Activated T-helper 2 cell treated with anti-CD3 and anti-CD28 coated beads, Interferon-gamma antibody, Interleukin-2, Interleukin-4, amounts not matched to agents 10 μg/mL and 5 μg/mL and 100 μg/mL, durations not matched to agents 14 hours and 24 hours and 36 hours (primary cell): Measurements from ENCODE around the gene DGCR2. TPM values are rescaled to one million over a fixed set of nuclear protein-coding genes. Genes with fewer than 3 reads are reported as not detected.
"Not testable (repeated sequence)": the region's sequence is repeated elsewhere in the genome, so short reads cannot be mapped to it uniquely, and the experiment has no call there.

Source experiments
- DNase-seq: peaks from one replicate; pipeline ENCODE4 v3.0.0; 2021; ENCODE audit warnings: low spot score
- H3K27ac Mint-ChIP-seq: one replicate; pipeline ENCODE4 v1.8.0; 2021; ENCODE audit warnings: mixed read lengths
- H3K27me3 Mint-ChIP-seq: one replicate; pipeline ENCODE4 v1.8.0; 2021; ENCODE audit warnings: low read depth, mixed read lengths
- H3K36me3 Mint-ChIP-seq: one replicate; pipeline ENCODE4 v1.8.0; 2021; ENCODE audit warnings: low read depth, mixed read lengths
- H3K4me1 Mint-ChIP-seq: one replicate; pipeline ENCODE4 v1.8.0; 2021; ENCODE audit warnings: low read depth, mixed read lengths
- H3K4me3 Mint-ChIP-seq: one replicate; pipeline ENCODE4 v1.8.0; 2021; ENCODE audit warnings: low read depth, mild to moderate bottlenecking, moderate library complexity, mixed read lengths
- H3K9me3 Mint-ChIP-seq: one replicate; pipeline ENCODE4 v1.8.0; 2021; ENCODE audit warnings: mixed read lengths
- intact Hi-C: fragments of 100-400 bp; cut with micrococcal nuclease; formaldehyde crosslinking; loops from one replicate; pipeline ENCODE4 v1.15.1; 2023
- total RNA-seq: library from RNA; stranded (reverse); gene quantifications from 2 replicates; pipeline ENCODE4 v1.2.3, GENCODE V29; 2022

The DGCR2 gene
- total RNA-seq, 1 donor from 2014 or later = 22.5 TPM

DNA sequence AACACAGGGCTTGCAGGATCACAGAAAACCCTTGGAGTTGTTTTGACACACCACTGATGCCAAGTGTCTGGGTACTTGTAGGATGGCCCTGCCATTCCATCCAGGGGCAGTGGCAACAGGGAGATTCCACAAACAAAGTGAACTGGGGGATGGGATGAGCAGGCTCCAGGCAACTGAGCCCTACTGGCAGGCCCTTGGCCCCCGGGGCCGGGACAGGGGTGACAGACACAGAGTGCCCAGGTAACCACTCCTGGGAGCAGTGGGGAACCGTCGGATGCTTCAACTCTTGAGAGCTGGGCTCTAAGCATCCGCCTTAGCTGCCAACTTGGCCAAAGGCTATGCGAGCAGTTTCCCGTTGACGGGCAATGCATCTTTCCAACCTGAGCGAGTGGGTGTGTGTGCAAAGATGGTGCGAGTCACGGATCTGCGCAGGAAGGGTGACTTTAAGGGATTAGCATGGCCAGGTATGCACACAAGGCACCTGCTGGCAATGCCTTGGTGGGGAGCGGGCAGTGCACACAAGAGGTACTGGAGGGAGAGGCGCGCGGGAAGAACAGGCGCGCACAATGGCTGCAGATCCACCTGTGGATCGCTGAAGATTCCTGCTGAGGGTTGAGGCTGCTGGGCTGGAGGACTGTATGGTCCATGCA, 103.1 kb downstream of the DGCR2 start:
- Mint-ChIP-seq H3K9me3 (no peaks in the 10 kb centered on the region), H3K4me1 (peaks cover 3% of the 10 kb centered on the region), H3K4me3 (no peak overlapping the region), H3K36me3 (no peaks in the 10 kb centered on the region), H3K27me3 (peaks cover 5% of the 10 kb centered on the region), H3K27ac (no peak overlapping the region)
- intact Hi-C loops = no loop called here
- no peak for DNase-seq

DNA sequence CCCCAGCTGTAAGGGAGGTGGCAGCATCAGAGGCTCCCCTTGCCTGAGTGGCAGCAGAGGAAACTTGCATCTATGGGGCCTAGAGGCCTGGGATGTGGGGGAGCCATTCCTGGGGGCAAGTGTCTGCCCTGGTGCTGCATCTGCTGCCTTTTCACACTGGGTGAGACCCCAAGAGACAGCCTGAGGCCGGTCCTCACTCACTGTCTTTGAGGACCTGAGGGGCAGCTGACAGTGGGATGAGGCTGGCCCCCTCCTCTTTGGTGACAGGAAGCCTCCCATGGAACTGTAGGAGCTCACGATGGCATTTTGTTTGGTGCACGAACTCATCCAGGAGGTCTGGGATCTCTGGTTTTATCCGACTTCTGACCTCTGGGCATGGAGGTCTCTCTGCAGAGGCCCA, 104.0 kb downstream of the DGCR2 start:
- Mint-ChIP-seq H3K27ac (no peak overlapping the region), H3K4me1 (peaks cover 3% of the 10 kb centered on the region), H3K27me3 (peaks cover 5% of the 10 kb centered on the region), H3K9me3 (no peaks in the 10 kb centered on the region), H3K4me3 (no peak overlapping the region), H3K36me3 (no peaks in the 10 kb centered on the region)
- DNase-seq = no peak
- intact Hi-C loops = no loop called here

DNA sequence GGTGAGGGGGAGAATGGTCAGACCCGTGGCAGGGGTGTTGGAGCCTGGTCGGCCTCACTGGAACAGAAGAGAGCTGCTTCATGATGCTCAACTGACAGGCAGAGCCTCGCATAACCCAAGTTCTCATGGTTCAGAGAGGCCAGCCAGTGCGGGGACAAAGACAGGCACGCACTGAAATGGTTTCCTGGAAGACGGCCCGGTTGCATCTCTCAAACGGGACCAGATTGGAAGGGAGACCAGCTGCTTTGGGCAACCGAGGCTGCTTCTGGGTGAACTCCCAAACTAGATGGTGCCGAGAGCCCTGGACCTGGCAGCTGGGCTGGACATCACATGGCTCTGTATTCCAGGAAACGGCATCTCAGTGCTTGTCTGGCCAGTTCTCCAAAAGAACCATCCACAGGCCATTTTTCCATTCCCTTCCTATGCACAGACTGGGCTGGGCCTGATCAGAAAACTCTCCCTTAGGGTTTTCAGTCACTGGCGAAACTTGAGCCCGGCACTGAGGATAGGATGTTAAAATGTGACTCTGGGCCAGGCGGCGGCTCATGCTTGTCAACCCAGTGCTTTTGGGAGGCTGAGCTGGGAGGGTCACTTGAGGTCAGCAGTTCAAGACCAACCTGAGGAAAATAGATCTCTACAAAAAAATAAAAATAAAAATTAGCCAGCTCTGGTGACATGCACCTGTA, 106.0 kb downstream of the DGCR2 start:
- no peak for DNase-seq
- no peak overlapping the region for H3K27ac Mint-ChIP-seq
- H3K4me3 Mint-ChIP-seq = no peak overlapping the region
- no peaks in the 10 kb centered on the region for H3K36me3 Mint-ChIP-seq
- no peaks in the 10 kb centered on the region for H3K9me3 Mint-ChIP-seq
- peaks cover 11% of the 10 kb centered on the region for H3K27me3 Mint-ChIP-seq
- no peaks in the 10 kb centered on the region for H3K4me1 Mint-ChIP-seq
- intact Hi-C loops = no loop called here

DNA sequence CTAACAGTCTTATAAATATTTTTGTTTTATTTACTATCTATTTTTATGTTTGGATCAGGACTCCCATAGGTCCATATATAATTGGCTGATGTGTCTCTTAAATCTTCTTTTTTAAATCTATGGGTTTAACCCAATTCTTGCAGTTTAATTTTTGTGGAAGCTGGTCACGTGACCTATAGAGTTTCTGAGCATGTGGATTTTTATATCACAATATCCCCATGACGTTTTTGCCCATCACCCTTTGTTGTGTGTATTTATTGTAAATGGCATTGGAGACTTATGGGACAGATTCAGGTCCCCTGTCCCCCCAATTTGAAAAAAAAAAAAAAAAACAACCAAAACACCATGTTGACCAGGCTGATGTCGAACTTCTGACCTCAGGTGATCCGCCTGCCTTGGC, 107.3 kb downstream of the DGCR2 start:
- Mint-ChIP-seq H3K36me3 (no peaks in the 10 kb centered on the region), H3K4me3 (no peak overlapping the region), H3K4me1 (no peaks in the 10 kb centered on the region), H3K27ac (no peak overlapping the region), H3K9me3 (no peaks in the 10 kb centered on the region), H3K27me3 (peaks cover 11% of the 10 kb centered on the region)
- intact Hi-C loops = no loop called here
- no peak for DNase-seq

DNA sequence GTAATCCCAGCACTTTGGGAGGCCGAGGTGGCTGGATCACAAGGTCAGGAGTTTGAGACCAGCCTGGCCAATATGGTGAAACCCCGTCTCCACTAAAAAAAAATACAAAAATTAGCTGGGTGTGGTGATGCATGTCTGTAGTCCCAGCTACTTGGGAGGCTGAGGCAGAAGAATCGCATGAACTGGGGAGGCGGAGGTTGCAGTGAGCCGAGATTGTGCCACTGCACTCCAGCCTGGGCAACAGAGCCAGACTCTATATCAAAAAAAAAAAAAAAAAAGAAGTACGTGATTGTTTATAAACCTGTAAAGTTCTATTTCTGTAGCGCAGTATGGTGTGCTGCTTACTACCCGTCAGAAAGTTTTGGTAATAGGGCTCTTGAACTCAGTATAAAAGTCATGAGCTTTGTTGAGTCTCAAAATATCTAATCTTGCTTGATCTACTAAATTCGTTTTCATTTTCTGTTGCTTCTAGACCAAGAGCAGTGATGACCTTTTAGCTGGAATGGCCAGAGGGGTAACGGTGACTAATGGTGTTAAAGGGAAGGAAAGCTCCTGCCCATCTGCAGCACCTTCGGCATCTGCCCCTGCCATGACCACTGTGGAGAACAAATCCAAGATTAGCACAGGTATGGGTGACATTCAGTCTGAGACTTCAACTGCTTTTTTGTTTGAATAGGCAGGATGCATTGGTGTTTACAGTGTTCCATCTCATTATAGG, 108.2 kb downstream of the DGCR2 start:
- H3K27ac Mint-ChIP-seq, H3K9me3 Mint-ChIP-seq, H3K4me1 Mint-ChIP-seq, H3K36me3 Mint-ChIP-seq, DNase-seq, H3K4me3 Mint-ChIP-seq, intact Hi-C loops: not testable (repeated sequence)
- H3K27me3 Mint-ChIP-seq = peaks cover 11% of the 10 kb centered on the region

DNA sequence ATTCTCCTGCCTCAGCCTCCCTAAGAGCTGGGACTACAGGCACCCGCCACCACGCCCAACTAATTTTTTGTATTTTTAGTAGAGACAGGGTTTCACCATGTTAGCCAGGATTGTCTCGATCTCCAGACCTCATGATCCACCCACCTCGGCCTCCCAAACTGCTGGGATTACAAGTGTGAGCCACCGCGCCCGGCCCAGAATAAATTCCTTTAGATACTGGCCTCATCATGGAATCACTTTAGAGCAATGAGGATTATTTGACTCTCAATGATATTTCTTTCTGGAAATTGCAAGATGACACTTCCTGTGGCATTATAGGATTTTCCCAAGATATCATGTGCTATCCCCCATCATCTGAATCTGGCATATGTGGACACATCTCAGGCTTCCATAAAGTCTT, 108.8 kb downstream of the DGCR2 start:
- intact Hi-C loops, DNase-seq, H3K4me3 Mint-ChIP-seq, H3K36me3 Mint-ChIP-seq, H3K9me3 Mint-ChIP-seq, H3K4me1 Mint-ChIP-seq, H3K27ac Mint-ChIP-seq: not testable (repeated sequence)
- peaks cover 14% of the 10 kb centered on the region for H3K27me3 Mint-ChIP-seq

DNA sequence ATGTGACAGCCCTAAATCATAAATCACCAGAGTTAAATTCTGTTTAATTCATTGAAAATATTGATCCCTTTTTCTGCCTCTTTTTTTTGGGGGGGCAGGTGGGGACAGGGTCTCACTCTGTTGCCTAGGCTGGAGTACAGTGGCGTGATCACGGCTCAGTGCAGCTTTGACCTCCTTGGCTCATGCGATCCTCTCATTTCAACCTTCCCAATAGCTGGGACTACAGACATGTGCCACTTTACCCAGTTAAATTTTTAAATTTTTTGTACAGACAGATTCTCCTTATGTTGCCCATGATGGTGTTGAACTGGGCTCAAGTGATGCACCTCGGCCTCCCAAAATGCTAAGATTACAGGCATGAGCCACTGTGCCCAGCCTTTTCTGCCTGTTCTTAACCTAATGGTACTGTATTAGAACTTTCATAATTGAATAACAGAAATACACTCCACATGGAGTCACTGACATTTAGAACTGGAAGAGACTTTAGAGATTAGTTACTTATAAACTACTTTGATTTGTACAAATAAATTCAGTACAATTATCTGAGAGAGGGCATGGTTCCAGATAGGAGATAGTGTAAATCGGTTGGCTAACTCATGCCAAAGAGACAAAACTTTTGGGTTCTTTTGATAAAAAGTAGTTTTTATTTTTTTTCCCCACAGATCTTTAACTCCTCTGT, 109.8 kb downstream of the DGCR2 start:
- DNase-seq = no peak
- no peaks in the 10 kb centered on the region for H3K4me1 Mint-ChIP-seq
- no peaks in the 10 kb centered on the region for H3K9me3 Mint-ChIP-seq
- no peak overlapping the region for H3K4me3 Mint-ChIP-seq
- no peaks in the 10 kb centered on the region for H3K36me3 Mint-ChIP-seq
- intact Hi-C loops = no loop called here
- H3K27ac Mint-ChIP-seq = no peak overlapping the region
- H3K27me3 Mint-ChIP-seq = peaks cover 14% of the 10 kb centered on the region

DNA sequence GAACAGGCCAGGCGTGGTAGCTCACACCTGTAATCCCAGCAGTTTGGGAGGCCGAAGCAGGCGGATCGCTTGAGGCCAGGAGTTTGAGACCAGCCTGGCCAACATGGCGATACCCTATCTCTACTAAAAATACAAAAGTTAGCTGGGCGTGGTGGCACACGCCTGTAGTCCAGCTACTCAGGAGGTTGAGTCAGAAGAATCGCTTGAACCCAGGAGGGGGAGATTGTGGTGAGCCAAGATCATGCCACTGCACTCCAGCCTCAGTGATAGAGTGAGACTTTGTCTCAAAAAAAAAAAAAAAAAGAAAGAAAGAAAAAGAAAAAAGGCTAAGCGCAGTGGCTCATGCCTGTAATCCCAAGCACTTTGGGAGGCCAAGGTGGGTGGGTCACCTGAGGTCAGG, 110.6 kb downstream of the DGCR2 start:
- H3K36me3 Mint-ChIP-seq, H3K4me1 Mint-ChIP-seq, H3K27ac Mint-ChIP-seq, intact Hi-C loops, H3K4me3 Mint-ChIP-seq, H3K9me3 Mint-ChIP-seq, DNase-seq: not testable (repeated sequence)
- peaks cover 14% of the 10 kb centered on the region for H3K27me3 Mint-ChIP-seq

DNA sequence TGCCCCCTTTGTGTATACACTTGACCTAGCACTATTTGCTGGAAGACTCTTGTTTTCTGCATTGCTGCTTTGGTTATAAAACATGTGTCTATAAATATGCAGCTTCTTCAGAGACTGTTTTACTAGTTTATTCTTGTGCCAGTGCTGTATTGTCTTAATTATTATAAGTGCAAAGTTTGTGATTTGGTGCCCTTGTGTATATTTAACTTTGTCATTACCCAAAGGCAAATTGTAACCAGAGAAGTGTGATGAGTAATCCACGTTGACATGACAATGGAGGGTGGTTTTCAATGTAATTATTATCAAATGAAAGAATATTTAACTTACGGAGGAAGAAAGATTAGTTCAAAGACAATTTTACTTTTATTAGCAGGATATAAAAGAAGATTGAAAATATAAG, 111.1 kb downstream of the DGCR2 start:
- Mint-ChIP-seq H3K27me3 (peaks cover 14% of the 10 kb centered on the region), H3K9me3 (no peaks in the 10 kb centered on the region), H3K4me1 (no peaks in the 10 kb centered on the region), H3K27ac (no peak overlapping the region), H3K4me3 (no peak overlapping the region), H3K36me3 (no peaks in the 10 kb centered on the region)
- intact Hi-C loops = no loop called here
- no peak for DNase-seq

DNA sequence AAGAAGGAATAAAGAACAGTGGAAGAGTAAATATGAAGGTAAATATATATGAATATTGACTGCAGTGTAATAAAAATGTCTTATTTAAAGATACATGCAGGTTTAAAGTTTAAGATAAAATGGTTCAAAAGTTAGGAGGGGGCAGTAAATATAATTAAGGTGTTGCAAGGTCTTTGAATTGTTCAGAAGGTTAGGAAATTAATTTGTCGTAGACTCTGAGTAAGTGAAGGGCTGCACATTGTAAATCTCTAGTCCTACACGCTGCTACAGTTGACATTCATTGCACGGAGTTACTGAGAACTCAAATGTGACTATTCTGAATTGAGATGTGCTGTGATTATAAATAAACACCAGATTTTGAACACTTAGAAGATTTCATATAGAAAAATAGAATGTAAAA, 116.3 kb downstream of the DGCR2 start:
- Mint-ChIP-seq H3K27me3 (peaks cover 9% of the 10 kb centered on the region), H3K36me3 (no peaks in the 10 kb centered on the region), H3K4me3 (no peak overlapping the region), H3K4me1 (no peaks in the 10 kb centered on the region), H3K9me3 (no peaks in the 10 kb centered on the region), H3K27ac (no peak overlapping the region)
- DNase-seq = no peak
- intact Hi-C loops = no loop called here

DNA sequence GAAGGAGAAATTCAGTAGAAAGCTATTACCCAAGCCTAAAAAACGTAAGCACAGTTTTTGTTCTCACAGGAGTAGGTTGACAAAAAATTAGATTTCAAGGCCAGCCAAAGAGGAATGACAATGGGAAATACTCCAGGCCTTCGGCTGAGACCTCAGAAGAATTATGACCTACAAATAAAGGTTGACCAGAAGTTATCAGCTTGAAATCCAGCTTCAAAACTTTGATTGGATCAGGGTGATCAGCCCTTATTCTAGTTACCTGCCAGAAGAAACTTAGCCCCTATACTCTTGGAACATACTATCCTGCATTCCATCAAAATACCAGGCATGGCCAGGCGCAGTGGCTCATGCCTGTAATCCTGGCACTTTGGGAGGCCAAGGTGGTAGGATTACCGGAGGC, 117.7 kb downstream of the DGCR2 start:
- intact Hi-C loops = no loop called here
- Mint-ChIP-seq H3K9me3 (no peaks in the 10 kb centered on the region), H3K4me3 (no peak overlapping the region), H3K27me3 (peaks cover 11% of the 10 kb centered on the region), H3K27ac (no peak overlapping the region), H3K36me3 (no peaks in the 10 kb centered on the region), H3K4me1 (no peaks in the 10 kb centered on the region)
- DNase-seq = no peak

DNA sequence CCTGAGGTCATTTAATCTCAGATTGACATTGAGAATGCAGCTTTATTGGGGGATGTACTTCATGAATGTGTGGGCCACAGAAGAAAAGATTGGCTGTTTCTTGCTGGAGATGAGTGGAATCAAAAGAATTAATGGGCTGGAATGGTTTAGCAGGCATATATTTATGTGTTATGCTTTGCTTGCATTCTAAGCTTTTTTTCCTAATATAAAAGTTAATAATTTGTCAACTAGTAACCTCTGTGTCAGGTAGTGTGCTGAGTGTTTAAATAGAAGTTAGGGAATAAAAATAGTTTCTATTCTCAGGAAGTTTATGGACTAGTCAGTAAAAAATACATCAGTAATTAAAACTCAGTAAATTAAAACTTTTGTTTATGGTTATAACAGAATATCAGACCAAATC, 118.7 kb downstream of the DGCR2 start:
- no peak for DNase-seq
- Mint-ChIP-seq H3K4me1 (no peaks in the 10 kb centered on the region), H3K4me3 (no peak overlapping the region), H3K27me3 (peaks cover 14% of the 10 kb centered on the region), H3K36me3 (no peaks in the 10 kb centered on the region), H3K27ac (no peak overlapping the region), H3K9me3 (no peaks in the 10 kb centered on the region)
- intact Hi-C loops = no loop called here

DNA sequence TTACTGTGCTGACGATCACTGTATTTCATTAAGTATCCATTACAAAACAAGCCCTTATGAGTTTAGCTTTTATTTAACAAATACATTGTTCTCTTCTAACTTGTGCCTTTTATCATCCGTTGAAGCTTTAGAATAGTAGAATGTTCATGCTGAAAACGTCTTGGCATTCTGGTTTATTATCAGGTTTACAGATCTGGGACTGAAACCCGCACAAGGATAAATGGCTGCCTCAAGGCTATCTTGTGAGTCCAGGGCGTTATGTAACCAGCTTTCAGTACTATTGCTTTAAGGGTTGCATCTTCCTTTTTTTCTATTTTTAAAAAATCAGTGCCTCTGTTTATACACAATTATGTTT, 119.6 kb downstream of the DGCR2 start:
- Mint-ChIP-seq H3K27me3 (peaks cover 12% of the 10 kb centered on the region), H3K27ac (no peak overlapping the region), H3K9me3 (no peaks in the 10 kb centered on the region), H3K36me3 (no peaks in the 10 kb centered on the region), H3K4me3 (no peak overlapping the region), H3K4me1 (no peaks in the 10 kb centered on the region)
- no peak for DNase-seq
- intact Hi-C loops = no loop called here
